ENCODE measurements around the gene C9orf50. TPM values are rescaled to one million over a fixed set of nuclear protein-coding genes. Genes with fewer than 3 reads are reported as not detected.
A peak's percentile ranks its signal among the peaks of the same experiment; 100 is the strongest.

The C9orf50 gene
- polyA plus RNA-seq, 1 donor from 2014 or later, result not detected

DNA sequence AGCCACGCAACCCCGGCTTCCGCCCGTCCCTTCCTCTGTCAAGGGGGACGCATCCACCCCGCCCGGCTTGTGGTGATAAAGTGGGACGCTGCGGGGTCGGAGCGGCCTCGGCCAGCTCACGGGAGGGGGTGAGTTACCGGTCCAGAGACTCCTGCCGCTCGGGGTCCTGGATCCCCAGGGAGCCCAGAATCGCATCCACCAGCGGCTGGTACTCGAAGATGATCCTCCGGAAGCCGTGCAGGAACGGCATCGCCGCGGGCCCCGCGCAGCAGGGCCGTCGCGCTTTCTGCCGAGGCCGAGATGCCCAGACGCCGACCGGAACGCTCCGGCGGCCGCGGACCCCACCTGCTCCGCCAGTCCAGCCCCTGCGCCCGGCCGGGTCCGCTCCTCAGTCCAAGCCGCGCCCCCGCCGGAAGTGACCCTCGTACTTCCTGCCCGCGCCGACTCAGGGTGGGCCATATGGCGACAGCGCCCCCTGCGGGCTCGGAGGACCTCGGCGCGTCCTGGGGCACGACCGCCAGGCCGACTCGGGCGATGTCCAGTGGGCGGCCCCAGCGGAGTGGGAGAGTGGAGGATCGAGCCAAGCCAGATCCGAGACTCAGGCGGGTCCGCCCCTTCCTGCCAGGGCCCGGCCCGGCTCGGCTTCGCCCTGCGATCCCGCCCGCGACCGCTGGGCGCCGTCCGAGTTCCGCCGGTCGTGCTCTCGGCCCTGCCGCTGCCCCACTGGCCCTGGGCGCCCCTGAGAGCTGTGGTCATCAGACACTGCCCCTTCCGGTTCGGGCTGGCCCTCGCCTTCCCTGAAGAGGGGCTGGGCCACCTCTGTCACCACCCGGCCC lies 21.1 kb upstream of the C9orf50 start, which contains the start of gene ASB6:
ASB6 (minus strand) TSS at position 402 of the 836 bp plus-strand sequence; CDS start at position 250, 152 bp downstream.
- Histone ChIP-seq H3K9me3 (ENCODE audit: low read length) (no peaks in the 10 kb centered on the region), H3K4me2 (ENCODE audit: low read length) (peak within 1 kb of the TSS; percentile 69), H4K20me1 (ENCODE audit: insufficient read depth) (peaks cover 8% of the 10 kb centered on the region), H3K27ac (ENCODE audit: low read length) (peak within 1 kb of the TSS; percentile 60), H3K36me3 (ENCODE audit: insufficient read depth, low read length) (no peaks in the 10 kb centered on the region), H3K4me3 (ENCODE audit: low read length) (peak within 1 kb of the TSS; percentile 99), H3F3A (ENCODE audit: insufficient read depth, low read length, poor library complexity, severe bottlenecking) (no peaks in the 10 kb centered on the region), H3K27me3 (ENCODE audit: insufficient read depth, low read depth, low read length) (no peaks in the 10 kb centered on the region), H3K9ac (ENCODE audit: low read length) (peak within 1 kb of the TSS; percentile 89), H2AFZ (ENCODE audit: low read depth, low read length) (peak within 1 kb of the TSS; percentile 63), H3K79me2 (replicated peaks; ENCODE audit: insufficient read depth, low read length) (peaks cover 15% of the 10 kb centered on the region), H3K9me2 (ENCODE audit: insufficient read depth, low read length) (no peaks in the 10 kb centered on the region)
- TF ChIP-seq TAF1 (IDR thresholded peaks at IDR 0.05; ENCODE audit: low read depth) (no peak), EZH2 (IDR thresholded peaks at IDR 0.05; ENCODE audit: borderline replicate concordance, insufficient read depth, low read length, poor library complexity, severe bottlenecking) (no peak), MXI1 (conservative IDR thresholded peaks at IDR 0.05; ENCODE audit: poor library complexity, severe bottlenecking) (peak; percentile 79), RAD21 (conservative IDR thresholded peaks at IDR 0.05) (peak; percentile 92), POLR2AphosphoS5 (IDR thresholded peaks at IDR 0.05) (peak; percentile 89), SMC3 (conservative IDR thresholded peaks at IDR 0.05; ENCODE audit: poor library complexity) (peak; percentile 97), EP300 (conservative IDR thresholded peaks at IDR 0.05; ENCODE audit: poor library complexity, severe bottlenecking) (peak; percentile 55)
- TF ChIP-seq, protein P1, sequence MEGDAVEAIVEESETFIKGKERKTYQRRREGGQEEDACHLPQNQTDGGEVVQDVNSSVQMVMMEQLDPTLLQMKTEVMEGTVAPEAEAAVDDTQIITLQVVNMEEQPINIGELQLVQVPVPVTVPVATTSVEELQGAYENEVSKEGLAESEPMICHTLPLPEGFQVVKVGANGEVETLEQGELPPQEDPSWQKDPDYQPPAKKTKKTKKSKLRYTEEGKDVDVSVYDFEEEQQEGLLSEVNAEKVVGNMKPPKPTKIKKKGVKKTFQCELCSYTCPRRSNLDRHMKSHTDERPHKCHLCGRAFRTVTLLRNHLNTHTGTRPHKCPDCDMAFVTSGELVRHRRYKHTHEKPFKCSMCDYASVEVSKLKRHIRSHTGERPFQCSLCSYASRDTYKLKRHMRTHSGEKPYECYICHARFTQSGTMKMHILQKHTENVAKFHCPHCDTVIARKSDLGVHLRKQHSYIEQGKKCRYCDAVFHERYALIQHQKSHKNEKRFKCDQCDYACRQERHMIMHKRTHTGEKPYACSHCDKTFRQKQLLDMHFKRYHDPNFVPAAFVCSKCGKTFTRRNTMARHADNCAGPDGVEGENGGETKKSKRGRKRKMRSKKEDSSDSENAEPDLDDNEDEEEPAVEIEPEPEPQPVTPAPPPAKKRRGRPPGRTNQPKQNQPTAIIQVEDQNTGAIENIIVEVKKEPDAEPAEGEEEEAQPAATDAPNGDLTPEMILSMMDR (IDR thresholded peaks at IDR 0.05; ENCODE audit: poor library complexity, severe bottlenecking), result peak; percentile 100
- TF ChIP-seq, protein P2, sequence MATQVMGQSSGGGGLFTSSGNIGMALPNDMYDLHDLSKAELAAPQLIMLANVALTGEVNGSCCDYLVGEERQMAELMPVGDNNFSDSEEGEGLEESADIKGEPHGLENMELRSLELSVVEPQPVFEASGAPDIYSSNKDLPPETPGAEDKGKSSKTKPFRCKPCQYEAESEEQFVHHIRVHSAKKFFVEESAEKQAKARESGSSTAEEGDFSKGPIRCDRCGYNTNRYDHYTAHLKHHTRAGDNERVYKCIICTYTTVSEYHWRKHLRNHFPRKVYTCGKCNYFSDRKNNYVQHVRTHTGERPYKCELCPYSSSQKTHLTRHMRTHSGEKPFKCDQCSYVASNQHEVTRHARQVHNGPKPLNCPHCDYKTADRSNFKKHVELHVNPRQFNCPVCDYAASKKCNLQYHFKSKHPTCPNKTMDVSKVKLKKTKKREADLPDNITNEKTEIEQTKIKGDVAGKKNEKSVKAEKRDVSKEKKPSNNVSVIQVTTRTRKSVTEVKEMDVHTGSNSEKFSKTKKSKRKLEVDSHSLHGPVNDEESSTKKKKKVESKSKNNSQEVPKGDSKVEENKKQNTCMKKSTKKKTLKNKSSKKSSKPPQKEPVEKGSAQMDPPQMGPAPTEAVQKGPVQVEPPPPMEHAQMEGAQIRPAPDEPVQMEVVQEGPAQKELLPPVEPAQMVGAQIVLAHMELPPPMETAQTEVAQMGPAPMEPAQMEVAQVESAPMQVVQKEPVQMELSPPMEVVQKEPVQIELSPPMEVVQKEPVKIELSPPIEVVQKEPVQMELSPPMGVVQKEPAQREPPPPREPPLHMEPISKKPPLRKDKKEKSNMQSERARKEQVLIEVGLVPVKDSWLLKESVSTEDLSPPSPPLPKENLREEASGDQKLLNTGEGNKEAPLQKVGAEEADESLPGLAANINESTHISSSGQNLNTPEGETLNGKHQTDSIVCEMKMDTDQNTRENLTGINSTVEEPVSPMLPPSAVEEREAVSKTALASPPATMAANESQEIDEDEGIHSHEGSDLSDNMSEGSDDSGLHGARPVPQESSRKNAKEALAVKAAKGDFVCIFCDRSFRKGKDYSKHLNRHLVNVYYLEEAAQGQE (IDR thresholded peaks at IDR 0.05; ENCODE audit: borderline replicate concordance), result peak; percentile 23

DNA sequence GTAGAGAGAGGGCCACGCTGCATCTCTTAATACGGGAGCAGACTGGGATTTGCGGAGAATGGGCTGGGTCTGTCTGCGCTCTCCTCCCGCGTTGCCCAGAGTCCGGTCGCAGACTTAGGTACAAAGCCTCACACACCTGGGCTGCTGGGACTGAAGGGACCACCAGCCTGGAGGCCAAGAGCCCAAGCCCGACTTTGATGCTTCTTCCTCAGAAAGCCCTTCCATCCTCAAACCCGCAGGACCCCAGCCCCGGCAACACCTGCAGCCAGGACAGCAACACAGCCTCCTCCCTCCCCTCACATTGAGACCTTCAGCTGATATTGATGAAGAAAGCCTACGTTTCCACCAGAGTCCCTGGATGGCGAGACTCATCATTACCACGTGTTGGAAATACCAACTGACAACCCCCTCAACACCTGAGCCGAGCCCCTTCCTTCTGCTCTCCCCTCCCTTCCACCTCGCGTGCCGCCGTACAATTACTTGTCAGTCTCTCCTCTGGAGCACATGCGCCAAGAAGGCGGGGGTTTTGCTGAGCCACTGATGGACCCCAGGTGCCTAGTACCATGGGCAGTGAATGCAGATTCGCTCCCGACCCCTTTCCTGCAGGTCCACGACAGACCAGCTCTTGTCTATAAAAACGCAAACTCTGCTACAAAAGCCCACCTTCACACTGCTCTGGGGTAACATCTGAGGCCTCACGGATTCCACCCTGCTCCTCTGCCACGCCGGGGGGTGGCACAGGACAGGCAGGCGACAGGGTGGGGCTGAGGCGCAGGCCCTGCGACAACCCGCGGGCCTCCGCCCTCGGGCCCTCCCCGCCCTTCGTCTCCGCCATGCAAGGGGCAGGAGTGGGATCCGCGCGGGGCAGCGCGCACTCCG lies 20.2 kb upstream of the C9orf50 start:
- no peaks in the 10 kb centered on the region for H3F3A ChIP-seq (ENCODE audit: insufficient read depth, low read length, poor library complexity, severe bottlenecking)
- peak overlapping the region; percentile 63 for H2AFZ ChIP-seq (ENCODE audit: low read depth, low read length)
- H3K27ac ChIP-seq (ENCODE audit: low read length), result peak overlapping the region; percentile 60
- H3K27me3 ChIP-seq (ENCODE audit: insufficient read depth, low read depth, low read length), result no peaks in the 10 kb centered on the region
- H4K20me1 ChIP-seq (ENCODE audit: insufficient read depth), result peaks cover 8% of the 10 kb centered on the region
- H3K9me2 ChIP-seq (ENCODE audit: insufficient read depth, low read length), result no peaks in the 10 kb centered on the region
- H3K36me3 ChIP-seq (ENCODE audit: insufficient read depth, low read length), result no peaks in the 10 kb centered on the region
- peak overlapping the region; percentile 89 for H3K9ac ChIP-seq (ENCODE audit: low read length)
- no peak for TF ChIP-seq EP300 (conservative IDR thresholded peaks at IDR 0.05; ENCODE audit: poor library complexity, severe bottlenecking)
- no peak for TF ChIP-seq EZH2 (IDR thresholded peaks at IDR 0.05; ENCODE audit: borderline replicate concordance, insufficient read depth, low read length, poor library complexity, severe bottlenecking)
- TF ChIP-seq, protein P1 (IDR thresholded peaks at IDR 0.05; ENCODE audit: poor library complexity, severe bottlenecking), result no peak
- TF ChIP-seq POLR2AphosphoS5 (IDR thresholded peaks at IDR 0.05), result peak; percentile 6
- no peak for TF ChIP-seq RAD21 (conservative IDR thresholded peaks at IDR 0.05)
- TF ChIP-seq TAF1 (IDR thresholded peaks at IDR 0.05; ENCODE audit: low read depth), result no peak
- peak overlapping the region; percentile 99 for H3K4me3 ChIP-seq (ENCODE audit: low read length)
- H3K4me2 ChIP-seq (ENCODE audit: low read length), result peak overlapping the region; percentile 69
- H3K79me2 ChIP-seq (replicated peaks; ENCODE audit: insufficient read depth, low read length), result peaks cover 15% of the 10 kb centered on the region
- H3K9me3 ChIP-seq (ENCODE audit: low read length), result no peaks in the 10 kb centered on the region

Data from neural cell (in vitro differentiated cells).